SIG-M5 treated with dmso at 0.1 percent for 504 hours (cell line): ENCODE data around the gene SMPD2.

ENCODE experiments used
- DNase-seq: peaks from one replicate; lab custom pipeline; 2025; ENCODE audit not compliant: unreplicated experiment; lab: John Stamatoyannopoulos, UW

The SMPD2 gene

GRCh38 chr6:109482905-109483734 is 42.6 kb downstream of the SMPD2 start, which contains the start of gene ZBTB24:
TSS of gene ZBTB24 (minus strand) at chr6:109483219. CDS start at chr6:109482026, 1,193 bp downstream.
- DNase-seq = peak; percentile 78

GRCh38 chr6:109483735-109484057 is 43.2 kb downstream of the SMPD2 start:
- DNase-seq = no peak

GRCh38 chr6:109484122-109484521 is 43.6 kb downstream of the SMPD2 start:
- DNase-seq = no peak

- DNase-seq = no peak
Observed at GRCh38 chr6:109485266-109485935, 44.9 kb downstream of the SMPD2 start.

- DNase-seq = peak; percentile 23
Observed at GRCh38 chr6:109486068-109486467, 45.5 kb downstream of the SMPD2 start.

GRCh38 chr6:109488001-109488400 is 47.5 kb downstream of the SMPD2 start:
- DNase-seq = no peak

- no peak for DNase-seq
Observed at GRCh38 chr6:109490713-109491112, 50.2 kb downstream of the SMPD2 start.

- DNase-seq = no peak
Observed at GRCh38 chr6:109491207-109491938, 50.8 kb downstream of the SMPD2 start.
